A673 (cell line): ENCODE measurements around the gene VASH1.
"Not testable (repeated sequence)": the region's sequence is repeated elsewhere in the genome, so short reads cannot be mapped to it uniquely, and the experiment has no call there.

ENCODE experiments used
- CTCF ChIP-seq: fragments of 300-800, 200-600 bp; sonication (generic); conservative IDR thresholded peaks from 2 replicates; pipeline ENCODE4 v1.5.1; 2017; ENCODE audit warnings: low read depth, mild to moderate bottlenecking, antibody characterized with exemption, low read length, moderate library complexity, mixed read lengths
- EZH2 ChIP-seq: fragments of 200-600 bp; sonication (generic); IDR thresholded peaks from 2 replicates; pipeline ENCODE4 v1.6.1; 2017; ENCODE audit warnings: borderline replicate concordance, low read depth, mild to moderate bottlenecking, mixed read lengths, antibody characterized with exemption, low read length; ENCODE audit not compliant: poor library complexity, severe bottlenecking

- not testable (repeated sequence) for TF ChIP-seq CTCF, EZH2
These were observed 39.8 kb upstream of the VASH1 start for GRCh38 chr14:76721506-76721905.
